ENCODE data around the gene CLDN9.

DNA sequence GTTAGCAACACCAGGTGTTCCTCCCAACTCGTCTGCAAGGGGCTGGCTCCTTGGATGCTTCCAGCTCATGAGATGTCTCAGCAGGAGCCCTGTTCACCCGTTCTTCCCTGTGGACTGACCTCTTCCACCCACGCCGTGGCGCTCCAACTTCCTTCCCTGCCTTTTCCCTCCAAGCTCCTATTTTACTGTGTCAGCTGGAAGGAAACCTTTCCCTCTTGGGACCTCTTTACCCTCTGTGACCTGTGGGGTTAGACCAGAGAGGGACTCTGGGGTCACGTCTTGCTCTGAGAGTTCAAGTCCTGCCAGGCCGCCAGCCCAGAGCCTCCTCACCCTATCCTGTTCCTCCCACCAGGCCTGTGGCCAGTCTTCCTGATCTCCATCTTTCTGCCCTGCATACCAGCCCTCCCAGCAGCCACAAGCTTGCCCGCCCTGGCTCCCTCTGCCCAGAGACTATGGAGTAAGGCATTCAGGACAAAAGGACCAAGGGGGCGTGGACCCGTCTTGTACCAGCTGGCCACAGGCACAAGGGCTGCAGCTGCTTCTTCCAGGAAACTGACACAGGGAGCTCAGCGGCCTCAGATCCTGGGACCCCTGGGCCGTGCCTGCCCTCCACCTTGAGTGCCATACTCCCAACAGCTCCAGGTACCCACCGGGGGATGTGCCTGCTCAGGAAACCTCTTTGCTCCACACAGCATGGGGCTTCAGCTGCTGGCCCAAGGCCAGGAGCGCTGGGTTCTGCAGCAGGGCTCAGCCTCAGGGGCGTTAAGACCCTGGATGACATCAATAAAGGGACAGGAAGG lies 40.5 kb upstream of the CLDN9 start:
- TF ChIP-seq, protein P1, sequence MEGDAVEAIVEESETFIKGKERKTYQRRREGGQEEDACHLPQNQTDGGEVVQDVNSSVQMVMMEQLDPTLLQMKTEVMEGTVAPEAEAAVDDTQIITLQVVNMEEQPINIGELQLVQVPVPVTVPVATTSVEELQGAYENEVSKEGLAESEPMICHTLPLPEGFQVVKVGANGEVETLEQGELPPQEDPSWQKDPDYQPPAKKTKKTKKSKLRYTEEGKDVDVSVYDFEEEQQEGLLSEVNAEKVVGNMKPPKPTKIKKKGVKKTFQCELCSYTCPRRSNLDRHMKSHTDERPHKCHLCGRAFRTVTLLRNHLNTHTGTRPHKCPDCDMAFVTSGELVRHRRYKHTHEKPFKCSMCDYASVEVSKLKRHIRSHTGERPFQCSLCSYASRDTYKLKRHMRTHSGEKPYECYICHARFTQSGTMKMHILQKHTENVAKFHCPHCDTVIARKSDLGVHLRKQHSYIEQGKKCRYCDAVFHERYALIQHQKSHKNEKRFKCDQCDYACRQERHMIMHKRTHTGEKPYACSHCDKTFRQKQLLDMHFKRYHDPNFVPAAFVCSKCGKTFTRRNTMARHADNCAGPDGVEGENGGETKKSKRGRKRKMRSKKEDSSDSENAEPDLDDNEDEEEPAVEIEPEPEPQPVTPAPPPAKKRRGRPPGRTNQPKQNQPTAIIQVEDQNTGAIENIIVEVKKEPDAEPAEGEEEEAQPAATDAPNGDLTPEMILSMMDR (IDR thresholded peaks at IDR 0.05) = no peak
- TF ChIP-seq POLR2A (IDR thresholded peaks at IDR 0.05) (no peak), POLR2AphosphoS5 (IDR thresholded peaks at IDR 0.05) (no peak)

Data from gastroesophageal sphincter (tissue), 3 donors.